Panc1 (cell line): ENCODE results near the gene DTX3. TPM values are rescaled to one million over a fixed set of nuclear protein-coding genes. Genes with fewer than 3 reads are reported as not detected.
A peak's percentile ranks its signal among the peaks of the same experiment; 100 is the strongest.

Experiments
- ATAC-seq: fragments of 200-7000 bp; cut with Tn5 transposase; 2 replicates; pipeline ENCODE4 v1.9.1; 2020; ENCODE audit warnings: mild to moderate bottlenecking, moderate library complexity
- BruUV-seq: library from RNA; stranded (reverse); fragments of 400-500 nt; replicated peaks from 2 replicates; lab custom pipeline; 2021; lab: Mats Ljungman, UMichigan
- CTCF ChIA-PET: fragments of 300-600 bp; sonication (Branson Sonifier 250); formaldehyde crosslinking; loops from one replicate; lab custom pipeline; 2022; ENCODE audit warnings: antibody characterized with exemption; lab: Charles Lee
- POLR2A ChIA-PET: fragments of 300-600 bp; sonication (Branson Sonifier 250); formaldehyde crosslinking; loops from one replicate; lab custom pipeline; 2022; ENCODE audit warnings: antibody characterized with exemption; lab: Charles Lee
- DNase-seq: peaks from one replicate; pipeline ENCODE4 v3.0.0-alpha.2; 2010; ENCODE audit warnings: low read depth, low spot score
- H3K27ac ChIP-seq: 2 replicates; pipeline ENCODE4 v1.5.1; 2011; ENCODE audit warnings: mild to moderate bottlenecking, low read length, inconsistent platforms
- H3K27me3 ChIP-seq: fragments of 200-500 bp; sonication (Bioruptor generic); 2 replicates; pipeline ENCODE4 v1.6.0; 2014; ENCODE audit warnings: low read length, inconsistent platforms; ENCODE audit not compliant: control insufficient read depth, insufficient read depth
- H3K36me3 ChIP-seq: fragments of 200-500 bp; sonication (Bioruptor generic); 2 replicates; pipeline ENCODE4 v1.5.1; 2014; ENCODE audit warnings: inconsistent platforms, mild to moderate bottlenecking, low read length, moderate library complexity; ENCODE audit not compliant: control insufficient read depth, insufficient read depth
- H3K4me1 ChIP-seq: 2 replicates; pipeline ENCODE4 v1.5.1; 2011; ENCODE audit warnings: inconsistent platforms, mild to moderate bottlenecking, low read length, moderate library complexity; ENCODE audit not compliant: control insufficient read depth, insufficient read depth
- H3K4me3 ChIP-seq, 2 experiments: 2 replicates each; pipeline ENCODE4 v1.5.1; 2011 to 2012; ENCODE audit warnings: low read depth in 2 of 2, low read length in 2 of 2, mild to moderate bottlenecking in 2 of 2, inconsistent platforms in 1 of 2, moderate library complexity in 1 of 2
- H3K9me3 ChIP-seq: fragments of 200-500 bp; sonication (Bioruptor generic); 2 replicates; pipeline ENCODE4 v1.5.1; 2014; ENCODE audit warnings: low read depth, mild to moderate bottlenecking, inconsistent platforms, low read length, moderate library complexity; ENCODE audit not compliant: control insufficient read depth, insufficient read depth
- POLR2AphosphoS5 ChIP-seq: IDR thresholded peaks from 2 replicates; pipeline ENCODE4 v1.6.1; 2012; ENCODE audit warnings: mild to moderate bottlenecking, low read depth, low read length, moderate library complexity
- REST ChIP-seq, 2 experiments: IDR thresholded peaks; 2 replicates each; pipeline ENCODE4 v1.6.1; 2011 to 2012; ENCODE audit warnings: low read depth in 2 of 2, control low read depth in 1 of 2, low read length in 1 of 2, mild to moderate bottlenecking in 1 of 2, moderate library complexity in 1 of 2; ENCODE audit not compliant: insufficient read depth in 1 of 2
- SIN3A ChIP-seq: IDR thresholded peaks from 2 replicates; pipeline ENCODE4 v1.6.1; 2012; ENCODE audit warnings: low read depth, mild to moderate bottlenecking, low read length, moderate library complexity, borderline replicate concordance; ENCODE audit not compliant: insufficient read depth
- in situ Hi-C: cut with HindIII; loops from 2 replicates; pipeline ENCODE4 v1.10.0; 2016; ENCODE audit warnings: low sequenced_read_pairs, low pct_unique_long_range_greater_than_20kb
- intact Hi-C: fragments of 100-400 bp; cut with micrococcal nuclease; formaldehyde crosslinking; loops from one replicate; pipeline ENCODE4 v1.10.0; 2022; ENCODE audit not compliant: unreplicated experiment
- total RNA-seq: library from RNA; stranded (reverse); gene quantifications from one replicate; pipeline ENCODE4 v1.2.1, GENCODE V29; 2021; ENCODE audit not compliant: unreplicated experiment
- TF ChIP-seq, protein P1 (sequence below): fragments of 450-650 bp; IDR thresholded peaks from 2 replicates; pipeline ENCODE4 v1.5.1; 2017; ENCODE audit warnings: mild to moderate bottlenecking

Gene DTX3
- total RNA-seq, 1 experiment from 2014 or later, result 37.8 TPM

GRCh38 chr12:57611827-57612710 lies 7.4 kb downstream of the DTX3 start:
- no peak for ATAC-seq
- H3K36me3 ChIP-seq, result no peaks in the 10 kb centered on the region
- H3K27me3 ChIP-seq, result no peaks in the 10 kb centered on the region
- POLR2A ChIA-PET, result no interaction called here
- H3K27ac ChIP-seq, result no peak overlapping the region
- intact Hi-C loops (no loop called here), in situ Hi-C loops (no loop called here)
- no peaks in the 10 kb centered on the region for H3K9me3 ChIP-seq
- DNase-seq, result no peak
- TSS peak; percentile 55 for BruUV-seq
- H3K4me1 ChIP-seq, result peaks cover 8% of the 10 kb centered on the region; the same call in 1 of the 2 replicates
- peak overlapping the region; percentile 59 to 62 for H3K4me3 ChIP-seq
- CTCF ChIA-PET, result no interaction called here
- TF ChIP-seq POLR2AphosphoS5, result no peak
- no peak for TF ChIP-seq REST (IDR thresholded peaks at IDR 0.05; ENCODE audit: insufficient read depth in 1 of 2, low read depth in 2 of 2, low read length in 1 of 2)
- no peak for TF ChIP-seq SIN3A
- TF ChIP-seq, protein P1, sequence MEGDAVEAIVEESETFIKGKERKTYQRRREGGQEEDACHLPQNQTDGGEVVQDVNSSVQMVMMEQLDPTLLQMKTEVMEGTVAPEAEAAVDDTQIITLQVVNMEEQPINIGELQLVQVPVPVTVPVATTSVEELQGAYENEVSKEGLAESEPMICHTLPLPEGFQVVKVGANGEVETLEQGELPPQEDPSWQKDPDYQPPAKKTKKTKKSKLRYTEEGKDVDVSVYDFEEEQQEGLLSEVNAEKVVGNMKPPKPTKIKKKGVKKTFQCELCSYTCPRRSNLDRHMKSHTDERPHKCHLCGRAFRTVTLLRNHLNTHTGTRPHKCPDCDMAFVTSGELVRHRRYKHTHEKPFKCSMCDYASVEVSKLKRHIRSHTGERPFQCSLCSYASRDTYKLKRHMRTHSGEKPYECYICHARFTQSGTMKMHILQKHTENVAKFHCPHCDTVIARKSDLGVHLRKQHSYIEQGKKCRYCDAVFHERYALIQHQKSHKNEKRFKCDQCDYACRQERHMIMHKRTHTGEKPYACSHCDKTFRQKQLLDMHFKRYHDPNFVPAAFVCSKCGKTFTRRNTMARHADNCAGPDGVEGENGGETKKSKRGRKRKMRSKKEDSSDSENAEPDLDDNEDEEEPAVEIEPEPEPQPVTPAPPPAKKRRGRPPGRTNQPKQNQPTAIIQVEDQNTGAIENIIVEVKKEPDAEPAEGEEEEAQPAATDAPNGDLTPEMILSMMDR, result no peak

DNA sequence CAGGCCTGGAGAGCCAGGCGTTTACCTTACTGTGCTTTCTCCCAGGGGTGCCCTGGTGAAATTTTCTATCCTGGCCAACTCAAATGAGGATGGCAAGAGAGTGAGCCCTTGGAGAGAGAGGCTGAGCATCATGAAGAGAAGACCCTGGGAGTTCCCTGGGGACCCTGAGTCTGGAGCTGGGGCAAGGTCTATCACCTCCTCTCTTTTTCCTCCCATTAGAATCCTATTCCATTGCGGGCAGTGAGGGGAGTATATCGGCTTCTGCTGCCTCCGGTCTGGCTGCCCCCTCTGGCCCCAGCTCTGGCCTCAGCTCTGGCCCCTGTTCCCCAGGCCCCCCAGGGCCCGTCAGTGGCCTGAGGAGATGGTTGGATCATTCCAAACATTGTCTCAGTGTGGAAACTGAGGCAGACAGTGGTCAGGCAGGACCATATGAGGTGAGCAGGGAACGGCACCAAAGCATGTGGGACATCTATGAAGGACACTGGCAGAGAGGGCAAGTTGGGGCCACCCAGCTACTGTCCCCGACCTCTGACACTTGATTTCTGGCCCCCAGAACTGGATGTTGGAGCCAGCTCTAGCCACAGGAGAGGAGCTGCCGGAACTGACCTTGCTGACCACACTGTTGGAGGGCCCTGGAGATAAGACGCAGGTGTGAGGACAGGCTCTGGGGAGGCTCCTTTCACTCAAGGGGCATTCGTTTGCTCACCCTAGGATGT lies 8.2 kb downstream of the DTX3 start:
- no peaks in the 10 kb centered on the region for H3K9me3 ChIP-seq
- H3K4me1 ChIP-seq, result peaks cover 8% of the 10 kb centered on the region; the same call in 1 of the 2 replicates
- POLR2A ChIA-PET, result no interaction called here
- in situ Hi-C loops, result no loop called here
- DNase-seq, result no peak
- H3K27me3 ChIP-seq, result no peaks in the 10 kb centered on the region
- no peak for ATAC-seq
- TF ChIP-seq SIN3A (no peak), REST (IDR thresholded peaks at IDR 0.05; ENCODE audit: insufficient read depth in 1 of 2, low read depth in 2 of 2, low read length in 1 of 2) (no peak), POLR2AphosphoS5 (no peak)
- TF ChIP-seq, protein P1, result no peak
- BruUV-seq, result no TSS peak
- H3K27ac ChIP-seq, result no peak overlapping the region
- intact Hi-C loops, result no loop called here
- H3K4me3 ChIP-seq, result no peak overlapping the region
- no peaks in the 10 kb centered on the region for H3K36me3 ChIP-seq
- CTCF ChIA-PET, result no interaction called here
